Ishikawa (cell line): ENCODE data around the gene SCG3.

ENCODE experiments used
- CREB1 ChIP-seq: IDR thresholded peaks from 2 replicates; pipeline ENCODE4 v1.6.1; 2012; ENCODE audit warnings: low read depth
- EGR1 ChIP-seq: IDR thresholded peaks from 2 replicates; pipeline ENCODE4 v1.6.1; 2012
- EP300 ChIP-seq: IDR thresholded peaks from 2 replicates; pipeline ENCODE4 v1.6.1; 2012; ENCODE audit warnings: borderline replicate concordance
- FOXM1 ChIP-seq: IDR thresholded peaks from 2 replicates; pipeline ENCODE4 v1.6.1; 2012; ENCODE audit warnings: low read depth, borderline replicate concordance
- NFIC ChIP-seq: IDR thresholded peaks from 2 replicates; pipeline ENCODE4 v1.6.1; 2012
- RAD21 ChIP-seq: IDR thresholded peaks from 2 replicates; pipeline ENCODE4 v1.6.1; 2012; ENCODE audit warnings: low read depth
- TAF1 ChIP-seq: IDR thresholded peaks from 2 replicates; pipeline ENCODE4 v1.6.1; 2012; ENCODE audit warnings: low read depth, mild to moderate bottlenecking
- TCF12 ChIP-seq: IDR thresholded peaks from 2 replicates; pipeline ENCODE4 v1.6.1; 2012; ENCODE audit warnings: low read depth
- YY1 ChIP-seq: IDR thresholded peaks from 2 replicates; pipeline ENCODE4 v1.6.1; 2012; ENCODE audit warnings: low read depth
- ZBTB7A ChIP-seq: IDR thresholded peaks from 2 replicates; pipeline ENCODE4 v1.6.1; 2012; ENCODE audit warnings: low read depth
- TF ChIP-seq, protein P1 (sequence below): IDR thresholded peaks from 2 replicates; pipeline ENCODE4 v1.6.1; 2012
- TF ChIP-seq, protein P2 (sequence below): IDR thresholded peaks from 2 replicates; pipeline ENCODE4 v1.6.1; 2012; ENCODE audit warnings: low read depth, mild to moderate bottlenecking
- TF ChIP-seq, protein P3 (sequence below): IDR thresholded peaks from 2 replicates; pipeline ENCODE4 v1.6.1; 2012

DNA sequence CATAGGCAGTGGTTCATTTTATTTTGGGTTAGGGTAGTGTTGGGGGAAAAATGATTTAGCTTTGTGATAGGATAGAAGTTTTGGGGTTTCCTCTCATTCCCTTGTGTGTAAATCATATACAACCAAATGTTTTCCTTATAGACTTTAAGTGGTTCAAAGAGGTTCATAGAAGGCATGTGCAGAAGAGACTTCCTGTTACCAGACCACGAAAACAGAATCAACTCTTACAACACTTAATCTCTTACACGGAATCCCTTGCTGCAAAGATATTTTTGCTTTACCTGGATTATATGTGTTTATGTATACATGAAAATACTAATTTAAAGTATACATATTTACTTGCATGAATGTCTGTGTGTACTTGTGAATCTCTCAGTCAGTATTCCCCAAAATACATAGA is 73.0 kb downstream of the SCG3 start:
- TF ChIP-seq, protein P1, sequence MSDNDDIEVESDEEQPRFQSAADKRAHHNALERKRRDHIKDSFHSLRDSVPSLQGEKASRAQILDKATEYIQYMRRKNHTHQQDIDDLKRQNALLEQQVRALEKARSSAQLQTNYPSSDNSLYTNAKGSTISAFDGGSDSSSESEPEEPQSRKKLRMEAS: no peak
- TF ChIP-seq, protein P2, sequence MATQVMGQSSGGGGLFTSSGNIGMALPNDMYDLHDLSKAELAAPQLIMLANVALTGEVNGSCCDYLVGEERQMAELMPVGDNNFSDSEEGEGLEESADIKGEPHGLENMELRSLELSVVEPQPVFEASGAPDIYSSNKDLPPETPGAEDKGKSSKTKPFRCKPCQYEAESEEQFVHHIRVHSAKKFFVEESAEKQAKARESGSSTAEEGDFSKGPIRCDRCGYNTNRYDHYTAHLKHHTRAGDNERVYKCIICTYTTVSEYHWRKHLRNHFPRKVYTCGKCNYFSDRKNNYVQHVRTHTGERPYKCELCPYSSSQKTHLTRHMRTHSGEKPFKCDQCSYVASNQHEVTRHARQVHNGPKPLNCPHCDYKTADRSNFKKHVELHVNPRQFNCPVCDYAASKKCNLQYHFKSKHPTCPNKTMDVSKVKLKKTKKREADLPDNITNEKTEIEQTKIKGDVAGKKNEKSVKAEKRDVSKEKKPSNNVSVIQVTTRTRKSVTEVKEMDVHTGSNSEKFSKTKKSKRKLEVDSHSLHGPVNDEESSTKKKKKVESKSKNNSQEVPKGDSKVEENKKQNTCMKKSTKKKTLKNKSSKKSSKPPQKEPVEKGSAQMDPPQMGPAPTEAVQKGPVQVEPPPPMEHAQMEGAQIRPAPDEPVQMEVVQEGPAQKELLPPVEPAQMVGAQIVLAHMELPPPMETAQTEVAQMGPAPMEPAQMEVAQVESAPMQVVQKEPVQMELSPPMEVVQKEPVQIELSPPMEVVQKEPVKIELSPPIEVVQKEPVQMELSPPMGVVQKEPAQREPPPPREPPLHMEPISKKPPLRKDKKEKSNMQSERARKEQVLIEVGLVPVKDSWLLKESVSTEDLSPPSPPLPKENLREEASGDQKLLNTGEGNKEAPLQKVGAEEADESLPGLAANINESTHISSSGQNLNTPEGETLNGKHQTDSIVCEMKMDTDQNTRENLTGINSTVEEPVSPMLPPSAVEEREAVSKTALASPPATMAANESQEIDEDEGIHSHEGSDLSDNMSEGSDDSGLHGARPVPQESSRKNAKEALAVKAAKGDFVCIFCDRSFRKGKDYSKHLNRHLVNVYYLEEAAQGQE: no peak
- no peak for TF ChIP-seq YY1
- TF ChIP-seq EGR1: no peak
- TF ChIP-seq EP300: no peak
- no peak for TF ChIP-seq TCF12
- no peak for TF ChIP-seq CREB1
- no peak for TF ChIP-seq TAF1
- TF ChIP-seq ZBTB7A: no peak
- TF ChIP-seq, protein P3, sequence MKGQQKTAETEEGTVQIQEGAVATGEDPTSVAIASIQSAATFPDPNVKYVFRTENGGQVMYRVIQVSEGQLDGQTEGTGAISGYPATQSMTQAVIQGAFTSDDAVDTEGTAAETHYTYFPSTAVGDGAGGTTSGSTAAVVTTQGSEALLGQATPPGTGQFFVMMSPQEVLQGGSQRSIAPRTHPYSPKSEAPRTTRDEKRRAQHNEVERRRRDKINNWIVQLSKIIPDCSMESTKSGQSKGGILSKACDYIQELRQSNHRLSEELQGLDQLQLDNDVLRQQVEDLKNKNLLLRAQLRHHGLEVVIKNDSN: no peak
- no peak for TF ChIP-seq NFIC
- no peak for TF ChIP-seq RAD21
- no peak for TF ChIP-seq FOXM1
